ENCODE data around the gene NQO2.

The NQO2 gene

DNA sequence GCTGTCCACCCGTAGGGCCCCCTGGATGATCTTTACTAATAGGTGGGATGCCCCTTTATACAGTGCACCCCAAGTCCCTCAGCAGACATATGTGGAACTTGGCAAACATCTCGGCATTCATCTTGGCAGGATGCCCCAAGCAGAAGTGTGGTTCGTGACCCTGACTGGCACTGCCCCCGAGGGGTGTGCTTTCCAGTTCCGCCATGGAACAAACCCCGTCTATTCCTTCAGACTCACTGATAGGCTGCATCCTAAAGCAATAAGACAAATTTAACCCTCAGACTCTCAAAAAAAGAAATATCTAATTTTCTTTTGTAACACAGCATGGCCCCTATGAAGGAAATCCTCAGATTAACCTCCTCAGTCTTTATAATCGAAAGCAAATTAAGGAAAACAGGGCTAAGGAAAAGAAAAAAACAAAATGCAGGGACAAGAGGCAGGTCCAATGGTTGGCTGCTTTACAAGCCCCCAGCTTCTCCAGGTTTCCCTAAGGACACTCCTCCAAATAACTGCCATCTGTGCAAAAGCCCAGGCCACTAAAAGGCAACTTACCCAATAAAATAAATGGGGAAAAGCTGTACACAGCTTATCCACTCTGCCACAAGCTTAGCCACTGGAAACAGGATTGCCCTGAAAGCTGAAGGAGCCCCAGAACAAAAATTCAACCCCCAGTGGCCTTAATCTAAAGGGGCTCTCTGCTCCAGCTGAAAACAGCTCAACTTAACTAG lies 38.1 kb downstream of the NQO2 start:
- H3K36me3 ChIP-seq (ENCODE audit: control insufficient read depth, insufficient read depth, low read length): no peaks in the 10 kb centered on the region
- no peak for DNase-seq (ENCODE audit: extremely low read depth, insufficient read length)
- TF ChIP-seq, protein P1, sequence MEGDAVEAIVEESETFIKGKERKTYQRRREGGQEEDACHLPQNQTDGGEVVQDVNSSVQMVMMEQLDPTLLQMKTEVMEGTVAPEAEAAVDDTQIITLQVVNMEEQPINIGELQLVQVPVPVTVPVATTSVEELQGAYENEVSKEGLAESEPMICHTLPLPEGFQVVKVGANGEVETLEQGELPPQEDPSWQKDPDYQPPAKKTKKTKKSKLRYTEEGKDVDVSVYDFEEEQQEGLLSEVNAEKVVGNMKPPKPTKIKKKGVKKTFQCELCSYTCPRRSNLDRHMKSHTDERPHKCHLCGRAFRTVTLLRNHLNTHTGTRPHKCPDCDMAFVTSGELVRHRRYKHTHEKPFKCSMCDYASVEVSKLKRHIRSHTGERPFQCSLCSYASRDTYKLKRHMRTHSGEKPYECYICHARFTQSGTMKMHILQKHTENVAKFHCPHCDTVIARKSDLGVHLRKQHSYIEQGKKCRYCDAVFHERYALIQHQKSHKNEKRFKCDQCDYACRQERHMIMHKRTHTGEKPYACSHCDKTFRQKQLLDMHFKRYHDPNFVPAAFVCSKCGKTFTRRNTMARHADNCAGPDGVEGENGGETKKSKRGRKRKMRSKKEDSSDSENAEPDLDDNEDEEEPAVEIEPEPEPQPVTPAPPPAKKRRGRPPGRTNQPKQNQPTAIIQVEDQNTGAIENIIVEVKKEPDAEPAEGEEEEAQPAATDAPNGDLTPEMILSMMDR (IDR thresholded peaks at IDR 0.05; ENCODE audit: insufficient read depth, low read length, poor library complexity, severe bottlenecking): no peak

DNA sequence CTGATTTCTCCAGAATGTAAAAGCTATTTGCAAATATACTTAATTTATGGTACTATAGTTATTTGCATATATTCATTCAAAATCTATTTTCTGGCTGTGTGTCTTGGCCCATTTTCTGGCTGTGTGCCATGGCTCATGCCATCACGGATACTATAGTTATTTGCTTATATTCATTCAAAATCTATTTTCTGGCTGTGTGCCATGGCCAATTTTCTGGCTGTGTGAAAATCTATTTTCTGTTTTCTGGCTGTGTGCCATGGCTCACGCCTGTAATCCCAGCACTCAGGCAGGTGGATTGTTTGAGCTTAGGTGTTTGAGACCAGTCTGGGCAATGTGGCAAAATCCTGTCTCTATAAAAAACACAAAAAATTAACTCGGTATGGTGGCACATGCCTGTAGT lies 39.7 kb downstream of the NQO2 start:
- no peak overlapping the region for H3K4me3 ChIP-seq (replicated peaks; ENCODE audit: low read depth, low read length)
- no peak for DNase-seq (ENCODE audit: extremely low read depth, insufficient read length)
- H3K36me3 ChIP-seq (ENCODE audit: control insufficient read depth, insufficient read depth, low read length): no peaks in the 10 kb centered on the region
- TF ChIP-seq, protein P1 (IDR thresholded peaks at IDR 0.05; ENCODE audit: insufficient read depth, low read length, poor library complexity, severe bottlenecking): no peak
- no peaks in the 10 kb centered on the region; the same call in 1 of the 2 replicates for H3K27me3 ChIP-seq (replicated peaks; ENCODE audit: control insufficient read depth, insufficient read depth, low read length)

More for the DNA sequence above, 38.1 kb downstream of the NQO2 start:
- no peak overlapping the region for H3K4me3 ChIP-seq (replicated peaks; ENCODE audit: low read depth, low read length)
- H3K27me3 ChIP-seq (replicated peaks; ENCODE audit: control insufficient read depth, insufficient read depth, low read length): no peaks in the 10 kb centered on the region; the same call in 1 of the 2 replicates

DNA sequence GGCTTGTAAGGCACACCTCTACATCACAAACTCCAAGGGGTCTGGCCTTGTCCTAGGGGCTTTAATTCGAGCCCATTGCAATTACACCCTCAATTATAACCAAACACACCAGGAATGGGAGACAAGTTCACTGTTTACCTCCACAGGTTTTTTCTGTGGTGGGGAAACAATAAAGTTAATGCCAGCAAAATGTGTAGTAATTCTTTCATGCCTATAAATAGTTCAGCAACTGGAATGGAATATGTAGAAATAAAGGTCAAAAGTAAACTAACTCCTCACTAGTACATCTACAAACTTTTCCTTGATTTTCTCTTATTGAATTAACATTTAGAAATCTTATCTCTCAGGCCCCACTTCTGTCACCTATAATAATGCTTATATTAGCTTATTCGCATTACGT lies 41.5 kb downstream of the NQO2 start:
- TF ChIP-seq, protein P1 (IDR thresholded peaks at IDR 0.05; ENCODE audit: insufficient read depth, low read length, poor library complexity, severe bottlenecking): no peak
- no peaks in the 10 kb centered on the region for H3K36me3 ChIP-seq (ENCODE audit: control insufficient read depth, insufficient read depth, low read length)
- DNase-seq (ENCODE audit: extremely low read depth, insufficient read length): no peak
- no peak overlapping the region for H3K4me3 ChIP-seq (replicated peaks; ENCODE audit: low read depth, low read length)
- no peaks in the 10 kb centered on the region; the same call in 1 of the 2 replicates for H3K27me3 ChIP-seq (replicated peaks; ENCODE audit: control insufficient read depth, insufficient read depth, low read length)

DNA sequence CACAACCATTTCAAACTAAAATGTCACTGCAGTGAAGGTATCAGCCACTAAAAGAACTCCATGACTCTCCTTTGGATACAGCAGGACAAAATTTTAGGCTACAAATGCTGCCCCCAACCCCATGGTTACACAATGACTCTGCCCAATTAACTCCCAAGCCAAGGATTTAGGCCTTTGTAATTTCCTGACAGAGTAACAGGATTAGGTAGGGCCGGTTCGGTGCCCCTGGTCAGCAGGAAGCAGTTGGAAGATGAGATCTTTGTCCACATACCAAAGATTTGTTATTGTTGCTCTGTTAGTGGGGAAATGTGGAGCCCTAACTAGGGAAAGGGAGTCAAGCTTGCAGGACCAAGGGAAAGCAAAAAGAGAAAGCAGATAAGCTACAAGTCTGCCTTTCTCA lies 41.9 kb downstream of the NQO2 start:
- no peaks in the 10 kb centered on the region; the same call in 1 of the 2 replicates for H3K27me3 ChIP-seq (replicated peaks; ENCODE audit: control insufficient read depth, insufficient read depth, low read length)
- no peaks in the 10 kb centered on the region for H3K36me3 ChIP-seq (ENCODE audit: control insufficient read depth, insufficient read depth, low read length)
- H3K4me3 ChIP-seq (replicated peaks; ENCODE audit: low read depth, low read length): no peak overlapping the region
- DNase-seq (ENCODE audit: extremely low read depth, insufficient read length): no peak
- TF ChIP-seq, protein P1 (IDR thresholded peaks at IDR 0.05; ENCODE audit: insufficient read depth, low read length, poor library complexity, severe bottlenecking): no peak

DNA sequence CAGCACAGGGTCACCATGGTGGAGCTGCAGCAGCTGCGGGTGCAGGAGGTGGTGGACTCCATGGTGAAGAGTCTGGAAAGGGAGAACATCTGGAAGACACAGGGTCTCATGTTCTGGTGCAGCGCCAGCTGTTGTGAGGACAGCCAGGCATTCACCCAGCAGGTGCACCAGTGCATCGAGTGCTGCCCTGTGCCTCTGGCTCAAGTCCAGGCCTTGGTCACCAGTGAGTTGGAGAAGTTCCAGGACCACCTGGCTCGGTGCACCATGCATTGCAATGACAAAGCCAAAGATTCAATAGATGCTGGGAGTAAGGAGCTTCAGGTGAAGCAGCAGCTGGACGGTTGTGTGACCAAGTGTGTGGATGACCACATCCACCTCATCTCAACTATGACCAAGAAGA lies 45.7 kb downstream of the NQO2 start:
- peaks cover 3% of the 10 kb centered on the region for H3K27me3 ChIP-seq (replicated peaks; ENCODE audit: control insufficient read depth, insufficient read depth, low read length)
- TF ChIP-seq, protein P1 (IDR thresholded peaks at IDR 0.05; ENCODE audit: insufficient read depth, low read length, poor library complexity, severe bottlenecking): no peak
- DNase-seq (ENCODE audit: extremely low read depth, insufficient read length): no peak
- no peaks in the 10 kb centered on the region for H3K36me3 ChIP-seq (ENCODE audit: control insufficient read depth, insufficient read depth, low read length)
- no peak overlapping the region for H3K4me3 ChIP-seq (replicated peaks; ENCODE audit: low read depth, low read length)
